Measurements from ENCODE around the gene SLAMF6. TPM values are rescaled to one million over a fixed set of nuclear protein-coding genes. Genes with fewer than 3 reads are reported as not detected.

The SLAMF6 gene
- total and polyA plus RNA-seq, 11 donors, result 0.09 to 3.8 (median 0.30) TPM

DNA sequence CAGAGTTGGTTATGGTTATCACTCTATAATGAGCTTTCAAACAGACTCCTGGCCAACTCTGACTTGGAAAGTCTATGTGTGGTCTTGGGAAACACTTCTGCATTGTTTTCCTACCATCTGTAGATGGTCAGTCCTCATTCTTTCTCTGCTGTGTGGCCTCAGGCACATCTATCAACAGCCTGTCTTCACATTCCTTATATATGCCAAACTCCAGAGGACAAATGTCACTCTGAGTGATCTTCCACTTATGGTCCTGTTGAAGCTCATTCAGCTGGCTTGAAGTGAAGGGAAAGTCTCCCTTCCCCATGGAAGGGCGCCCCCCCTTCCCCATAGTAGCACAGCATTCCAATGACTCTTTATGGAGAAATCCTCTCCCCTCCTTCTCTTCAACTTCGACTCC lies 64.0 kb downstream of the SLAMF6 start:
- DNase-seq, result no peak
- Histone ChIP-seq H3K27ac (no peak overlapping the region), H3K9me3 (no peaks in the 10 kb centered on the region), H3K4me3 (no peak overlapping the region), H3K4me1 (peaks cover 0 to 11% (median 0%) of the 10 kb centered on the region in 12 donors), H3K36me3 (no peaks in the 10 kb centered on the region), H3K27me3 (no peaks in the 10 kb centered on the region)
- 34 to 50% (median 36%) methylated on average over 2 of the region's 2 CpGs for WGBS, 4 donors
- intact Hi-C loops (cut with DNase I), result no loop called here
- ATAC-seq, result no peak
- TF ChIP-seq CTCF (IDR thresholded peaks at IDR 0.05), result no peak
- no peak for TF ChIP-seq POLR2A (IDR thresholded peaks at IDR 0.05)

DNA sequence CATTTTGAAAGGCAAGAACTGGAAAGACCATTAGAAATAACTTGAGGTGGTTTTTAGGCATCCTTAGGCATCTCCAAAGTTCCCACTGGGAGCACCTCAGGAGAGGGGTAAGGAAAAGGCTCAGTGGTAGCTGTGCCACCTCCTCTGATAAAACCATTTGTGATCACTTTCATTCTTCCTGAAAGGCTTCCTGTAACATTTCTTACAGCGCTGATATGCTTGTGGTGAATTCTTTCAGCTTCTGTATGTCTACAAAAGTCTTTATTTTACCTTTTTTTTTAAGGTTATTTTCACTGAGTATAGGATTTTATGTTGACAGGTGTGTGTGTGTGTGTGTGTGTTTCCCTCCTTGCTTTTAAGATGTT lies 67.9 kb downstream of the SLAMF6 start:
- H3K4me3 ChIP-seq, result no peak overlapping the region
- 66 to 85% (median 71%) methylated on average over 1 of the region's 1 CpG for WGBS, 4 donors
- no peaks in the 10 kb centered on the region for H3K27me3 ChIP-seq
- intact Hi-C loops (cut with DNase I), result no loop called here
- TF ChIP-seq POLR2A (IDR thresholded peaks at IDR 0.05) (no peak), CTCF (IDR thresholded peaks at IDR 0.05) (no peak)
- DNase-seq (no peak), ATAC-seq (no peak)
- H3K27ac ChIP-seq, result no peak overlapping the region
- no peaks in the 10 kb centered on the region for H3K36me3 ChIP-seq
- H3K9me3 ChIP-seq, result no peaks in the 10 kb centered on the region
- H3K4me1 ChIP-seq, result peaks cover 0 to 1% (median 0%) of the 10 kb centered on the region in 12 donors

DNA sequence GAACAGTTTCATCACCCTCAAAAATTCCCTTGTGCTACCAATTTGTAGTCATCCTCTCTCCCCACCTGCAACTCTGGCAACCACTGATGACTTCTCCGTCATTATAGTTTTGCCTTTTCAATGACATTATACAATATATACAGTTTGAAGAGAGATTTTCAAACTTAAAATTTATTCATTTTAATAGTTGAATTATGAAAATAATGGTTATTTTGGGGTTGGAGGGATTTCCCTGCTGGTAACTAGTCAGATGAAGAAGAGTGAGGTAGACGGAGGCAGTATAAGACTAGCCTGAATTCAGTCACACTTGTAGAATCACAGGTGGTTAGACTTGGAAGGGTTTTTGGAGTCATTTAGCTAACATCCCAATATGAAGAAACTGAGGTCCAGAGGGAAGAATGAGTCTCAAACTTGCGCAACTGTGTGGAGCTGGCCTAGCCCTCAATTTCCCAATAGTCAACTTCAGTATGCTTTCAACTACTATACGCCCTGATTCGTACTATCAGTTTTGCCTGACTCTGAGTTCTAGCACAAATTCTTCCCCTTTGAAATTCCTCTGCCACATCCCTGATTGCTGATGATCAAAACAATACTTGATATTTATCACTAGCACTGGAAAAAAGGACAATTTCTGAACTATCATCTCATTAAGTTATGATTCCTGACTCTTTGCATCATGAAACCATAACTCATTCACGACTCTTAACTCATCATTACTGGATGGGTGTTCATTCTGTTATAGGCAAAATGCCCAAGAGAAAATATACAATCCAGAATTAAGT lies 68.5 kb downstream of the SLAMF6 start:
- H3K36me3 ChIP-seq, result no peaks in the 10 kb centered on the region
- H3K27me3 ChIP-seq, result no peaks in the 10 kb centered on the region
- TF ChIP-seq POLR2A (IDR thresholded peaks at IDR 0.05) (no peak), CTCF (IDR thresholded peaks at IDR 0.05) (no peak)
- no peaks in the 10 kb centered on the region for H3K4me1 ChIP-seq
- no peak for ATAC-seq
- H3K9me3 ChIP-seq, result no peaks in the 10 kb centered on the region
- WGBS, 4 donors, result 90 to 93% (median 92%) methylated on average over 6 of the region's 6 CpGs
- intact Hi-C loops (cut with DNase I), result no loop called here
- H3K27ac ChIP-seq, result no peak overlapping the region
- no peak for DNase-seq
- no peak overlapping the region for H3K4me3 ChIP-seq

DNA sequence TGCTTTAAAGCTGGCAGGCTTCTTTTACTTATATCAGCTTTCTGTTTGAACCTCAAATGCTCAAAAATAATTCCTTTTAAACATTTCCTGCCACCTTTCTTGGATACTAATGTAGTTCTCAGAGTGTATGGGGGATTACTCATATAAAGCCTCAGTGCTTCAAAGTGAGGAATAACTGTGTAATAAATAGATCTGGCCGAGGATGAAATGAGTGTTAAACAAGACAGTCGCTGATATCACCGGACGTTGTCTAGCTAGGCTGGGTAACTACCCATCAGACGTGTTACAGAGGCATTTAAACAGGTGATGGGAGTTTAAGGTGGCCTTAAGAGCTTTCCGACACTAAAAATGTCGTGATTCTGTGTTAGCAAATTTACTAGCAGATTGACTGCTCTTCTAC lies 69.6 kb downstream of the SLAMF6 start:
- H3K4me3 ChIP-seq, result no peak overlapping the region
- intact Hi-C loops (cut with DNase I), result no loop called here
- WGBS, 4 donors, result 72 to 81% (median 74%) methylated on average over 7 of the region's 7 CpGs
- H3K4me1 ChIP-seq, result no peaks in the 10 kb centered on the region
- TF ChIP-seq POLR2A (IDR thresholded peaks at IDR 0.05), result no peak
- no peak for TF ChIP-seq CTCF (IDR thresholded peaks at IDR 0.05)
- DNase-seq (no peak), ATAC-seq (no peak)
- H3K27ac ChIP-seq, result no peak overlapping the region
- no peaks in the 10 kb centered on the region for H3K36me3 ChIP-seq
- H3K27me3 ChIP-seq, result peaks cover 0 to 6% (median 0%) of the 10 kb centered on the region in 9 donors
- H3K9me3 ChIP-seq, result no peaks in the 10 kb centered on the region
